Measurements from ENCODE around the gene MRPS6.
A peak's percentile ranks its signal among the peaks of the same experiment; 100 is the strongest.

MRPS6 gene

GRCh38 chr21:34126269-34126668 lies 52.9 kb downstream of the MRPS6 start:
- no peak overlapping the region for H3K4me3 ChIP-seq (ENCODE audit: low read length)
- peak; percentile 51 for DNase-seq (ENCODE audit: low read depth)
- TF ChIP-seq, protein P1, sequence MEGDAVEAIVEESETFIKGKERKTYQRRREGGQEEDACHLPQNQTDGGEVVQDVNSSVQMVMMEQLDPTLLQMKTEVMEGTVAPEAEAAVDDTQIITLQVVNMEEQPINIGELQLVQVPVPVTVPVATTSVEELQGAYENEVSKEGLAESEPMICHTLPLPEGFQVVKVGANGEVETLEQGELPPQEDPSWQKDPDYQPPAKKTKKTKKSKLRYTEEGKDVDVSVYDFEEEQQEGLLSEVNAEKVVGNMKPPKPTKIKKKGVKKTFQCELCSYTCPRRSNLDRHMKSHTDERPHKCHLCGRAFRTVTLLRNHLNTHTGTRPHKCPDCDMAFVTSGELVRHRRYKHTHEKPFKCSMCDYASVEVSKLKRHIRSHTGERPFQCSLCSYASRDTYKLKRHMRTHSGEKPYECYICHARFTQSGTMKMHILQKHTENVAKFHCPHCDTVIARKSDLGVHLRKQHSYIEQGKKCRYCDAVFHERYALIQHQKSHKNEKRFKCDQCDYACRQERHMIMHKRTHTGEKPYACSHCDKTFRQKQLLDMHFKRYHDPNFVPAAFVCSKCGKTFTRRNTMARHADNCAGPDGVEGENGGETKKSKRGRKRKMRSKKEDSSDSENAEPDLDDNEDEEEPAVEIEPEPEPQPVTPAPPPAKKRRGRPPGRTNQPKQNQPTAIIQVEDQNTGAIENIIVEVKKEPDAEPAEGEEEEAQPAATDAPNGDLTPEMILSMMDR (conservative IDR thresholded peaks at IDR 0.05; ENCODE audit: low read length) = no peak

- H3K4me3 ChIP-seq (ENCODE audit: low read length) = no peak overlapping the region
- DNase-seq (ENCODE audit: low read depth) = peak; percentile 38
- TF ChIP-seq, protein P1 (conservative IDR thresholded peaks at IDR 0.05; ENCODE audit: low read length) = no peak
These were observed 53.3 kb downstream of the MRPS6 start for GRCh38 chr21:34126691-34127090.

DNA sequence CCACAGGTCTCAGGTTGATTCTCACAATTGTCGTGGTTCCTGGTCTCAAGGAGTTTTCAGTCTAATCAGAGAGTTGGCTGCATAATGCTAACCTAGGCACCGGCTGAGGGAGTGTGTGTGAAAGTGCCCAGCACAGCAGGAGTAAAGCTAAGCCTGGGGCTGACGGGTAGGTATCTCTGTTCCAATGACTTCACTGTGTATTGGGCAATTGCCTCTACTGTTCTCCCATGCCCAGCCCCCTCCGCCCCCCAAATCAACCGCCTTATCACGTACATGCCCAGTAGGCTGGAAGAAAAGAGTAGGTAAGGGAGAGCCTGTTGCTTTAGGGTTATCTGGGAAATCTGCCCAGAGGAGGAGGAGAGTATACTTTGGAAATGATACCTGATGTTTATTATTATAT lies 54.7 kb downstream of the MRPS6 start:
- TF ChIP-seq, protein P1 (conservative IDR thresholded peaks at IDR 0.05; ENCODE audit: low read length) = no peak
- no peak overlapping the region for H3K4me3 ChIP-seq (ENCODE audit: low read length)
- DNase-seq (ENCODE audit: low read depth) = no peak

- TF ChIP-seq, protein P1 (conservative IDR thresholded peaks at IDR 0.05; ENCODE audit: low read length) = no peak
- H3K4me3 ChIP-seq (ENCODE audit: low read length) = no peak overlapping the region
- DNase-seq (ENCODE audit: low read depth) = no peak
These were observed 55.3 kb downstream of the MRPS6 start for GRCh38 chr21:34128674-34129038.

DNA sequence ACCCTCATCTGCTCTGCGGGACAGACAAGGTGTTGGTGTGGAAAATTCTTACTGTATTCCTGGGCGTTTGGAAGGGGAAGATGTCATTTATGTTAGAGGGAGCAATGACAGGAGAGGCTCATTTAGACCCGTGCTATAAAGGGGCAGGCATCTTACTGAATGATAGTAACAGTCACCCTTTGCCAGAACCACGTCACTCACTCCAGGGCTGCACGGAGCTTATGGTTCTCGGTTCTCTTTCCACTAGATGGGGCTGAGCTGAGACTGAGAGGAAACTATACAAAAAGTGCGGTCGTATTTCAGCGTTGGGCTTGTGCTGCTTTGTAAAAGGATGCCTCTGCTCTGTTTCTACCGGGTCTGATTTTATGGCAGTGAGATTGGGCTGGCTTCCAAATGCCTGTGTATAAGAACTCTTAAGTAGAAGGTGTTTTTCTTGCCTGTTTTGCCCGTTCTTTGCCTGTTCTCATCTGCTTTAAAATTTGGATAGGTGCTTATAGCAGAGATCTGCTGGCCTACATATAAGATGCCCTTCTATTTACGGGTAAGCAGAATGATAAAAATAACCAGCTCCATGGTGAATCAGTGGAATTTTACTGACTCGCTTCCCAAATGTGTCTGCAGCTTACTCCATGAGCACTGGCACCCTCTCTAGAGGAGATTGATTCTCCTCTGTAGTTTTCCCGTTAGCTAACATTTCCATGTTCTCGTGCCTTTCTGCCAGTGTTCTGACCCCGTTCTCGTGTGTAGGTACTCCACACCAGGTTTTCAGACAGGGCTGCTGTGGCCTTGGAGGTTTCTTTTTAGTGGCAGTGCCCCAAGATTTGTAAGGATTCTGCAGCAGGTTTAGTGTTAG lies 55.9 kb downstream of the MRPS6 start:
- TF ChIP-seq, protein P1 (conservative IDR thresholded peaks at IDR 0.05; ENCODE audit: low read length) = peak; percentile 68
- peak overlapping the region; percentile 0 for H3K4me3 ChIP-seq (ENCODE audit: low read length)
- peak; percentile 81 for DNase-seq (ENCODE audit: low read depth)

DNA sequence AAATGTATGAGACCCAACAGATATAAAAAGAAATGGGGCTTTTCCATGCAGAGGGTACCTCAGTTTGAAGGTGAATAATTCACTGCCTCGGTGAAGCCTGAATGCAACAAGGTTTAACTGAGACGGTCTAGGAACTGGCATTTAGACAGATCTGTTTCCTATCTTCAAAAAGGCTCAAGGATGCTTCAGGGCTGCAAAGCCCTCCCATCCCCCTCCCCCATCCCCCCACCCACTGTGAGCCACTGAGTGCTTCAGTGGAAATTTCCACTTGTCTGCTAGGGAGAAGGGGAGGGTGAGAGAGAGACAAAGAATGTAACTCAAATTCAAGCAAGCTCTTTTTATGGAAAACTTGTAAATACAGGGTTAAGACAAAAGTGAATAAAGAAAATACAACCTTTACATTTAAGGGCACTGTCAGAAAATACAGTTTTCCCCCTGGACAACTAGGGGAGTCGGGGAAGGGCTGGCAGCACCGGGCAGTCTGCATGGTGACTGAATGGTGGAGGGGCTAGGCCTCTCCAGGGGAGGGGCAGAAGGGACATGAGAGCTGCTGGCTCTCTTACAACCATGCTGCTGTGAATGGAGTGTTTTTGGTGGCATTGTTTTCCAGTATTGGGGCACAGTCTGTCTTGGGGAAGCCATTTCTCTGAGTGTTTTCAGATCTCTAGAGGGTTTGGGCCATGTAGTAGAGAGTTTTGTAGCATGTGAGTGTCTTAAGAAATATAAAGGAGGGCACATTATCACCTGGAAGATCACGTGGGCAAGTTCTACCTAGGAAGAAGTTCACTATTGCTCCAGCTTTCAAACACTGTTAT lies 56.7 kb downstream of the MRPS6 start:
- TF ChIP-seq, protein P1 (conservative IDR thresholded peaks at IDR 0.05; ENCODE audit: low read length) = no peak
- DNase-seq (ENCODE audit: low read depth) = peak; percentile 15
- H3K4me3 ChIP-seq (ENCODE audit: low read length) = peak overlapping the region; percentile 0; the same call in 1 of the 2 replicates

- H3K4me3 ChIP-seq (ENCODE audit: low read length) = no peak overlapping the region
- no peak for DNase-seq (ENCODE audit: low read depth)
- TF ChIP-seq, protein P1 (conservative IDR thresholded peaks at IDR 0.05; ENCODE audit: low read length) = no peak
These were observed 57.3 kb downstream of the MRPS6 start for GRCh38 chr21:34130716-34130985.

All from AG10803 (cell line).